Skeletal muscle satellite cell (primary cell): Measurements from ENCODE around the gene CES5A. TPM values are rescaled to one million over a fixed set of nuclear protein-coding genes. Genes with fewer than 3 reads are reported as not detected.
"Not testable (repeated sequence)": the region's sequence is repeated elsewhere in the genome, so short reads cannot be mapped to it uniquely, and the experiment has no call there.

Experiments used
- H3K27me3 ChIP-seq: 2 replicates; pipeline ENCODE4 v1.7.0; 2013; ENCODE audit warnings: low read length; ENCODE audit not compliant: control insufficient read depth, insufficient read depth
- H3K36me3 ChIP-seq: 2 replicates; pipeline ENCODE4 v1.7.0; 2013; ENCODE audit warnings: mild to moderate bottlenecking, control low read depth, low read length; ENCODE audit not compliant: insufficient read depth
- H3K4me1 ChIP-seq: 2 replicates; pipeline ENCODE4 v1.7.0; 2013; ENCODE audit warnings: low read length; ENCODE audit not compliant: control insufficient read depth, insufficient read depth
- H3K4me2 ChIP-seq: 2 replicates; pipeline ENCODE4 v1.7.0; 2013; ENCODE audit warnings: mild to moderate bottlenecking, low read length
- H3K4me3 ChIP-seq: 2 replicates; pipeline ENCODE4 v1.7.0; 2013; ENCODE audit warnings: low read length
- H3K9ac ChIP-seq: 2 replicates; pipeline ENCODE4 v1.7.0; 2013; ENCODE audit warnings: mild to moderate bottlenecking, low read depth, low read length, moderate library complexity
- H3K9me3 ChIP-seq: replicated peaks from 2 replicates; pipeline ENCODE4 v1.7.0; 2013; ENCODE audit warnings: mild to moderate bottlenecking, control low read depth, low read length
- total RNA-seq: library from RNA; depleted of rRNA; stranded (reverse); fragments of >200 nt; gene quantifications from 2 replicates; pipeline ENCODE4 v1.2.3, GENCODE V29; 2012; rRNA removed

Gene CES5A, protein sequence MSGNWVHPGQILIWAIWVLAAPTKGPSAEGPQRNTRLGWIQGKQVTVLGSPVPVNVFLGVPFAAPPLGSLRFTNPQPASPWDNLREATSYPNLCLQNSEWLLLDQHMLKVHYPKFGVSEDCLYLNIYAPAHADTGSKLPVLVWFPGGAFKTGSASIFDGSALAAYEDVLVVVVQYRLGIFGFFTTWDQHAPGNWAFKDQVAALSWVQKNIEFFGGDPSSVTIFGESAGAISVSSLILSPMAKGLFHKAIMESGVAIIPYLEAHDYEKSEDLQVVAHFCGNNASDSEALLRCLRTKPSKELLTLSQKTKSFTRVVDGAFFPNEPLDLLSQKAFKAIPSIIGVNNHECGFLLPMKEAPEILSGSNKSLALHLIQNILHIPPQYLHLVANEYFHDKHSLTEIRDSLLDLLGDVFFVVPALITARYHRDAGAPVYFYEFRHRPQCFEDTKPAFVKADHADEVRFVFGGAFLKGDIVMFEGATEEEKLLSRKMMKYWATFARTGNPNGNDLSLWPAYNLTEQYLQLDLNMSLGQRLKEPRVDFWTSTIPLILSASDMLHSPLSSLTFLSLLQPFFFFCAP
- not detected in 2 replicates for total RNA-seq

DNA sequence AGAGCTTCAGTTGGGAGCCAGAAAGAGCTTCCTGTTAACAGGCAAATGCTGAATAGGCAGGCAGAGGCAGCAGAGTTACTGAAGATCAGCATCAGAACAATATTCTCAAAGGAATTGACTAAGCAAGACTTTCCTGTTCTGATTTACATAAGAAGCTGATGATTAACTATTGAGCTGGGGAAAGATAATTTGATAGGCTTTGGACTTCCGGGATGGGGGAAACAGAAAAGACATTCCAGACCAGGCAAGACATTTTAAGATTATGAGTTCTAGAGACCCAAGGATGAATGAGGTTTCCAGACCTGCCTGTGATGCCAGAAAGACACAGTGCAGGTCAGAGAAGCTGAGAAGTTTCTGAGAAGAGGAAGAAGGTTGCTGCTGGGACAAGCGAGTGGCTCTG, at the start of gene CES5A:
Gene CES5A, minus strand, starts transcription at position 101 of the 400 bp plus-strand sequence. CDS start 152 bp downstream, outside the sequence.
- H3K9ac ChIP-seq = no peak within 1 kb of the TSS
- no peaks in the 10 kb centered on the region for H3K36me3 ChIP-seq
- no peak within 1 kb of the TSS for H3K4me3 ChIP-seq
- no peak within 1 kb of the TSS for H3K4me2 ChIP-seq
- H3K27me3 ChIP-seq = no peaks in the 10 kb centered on the region
- no peaks in the 10 kb centered on the region for H3K4me1 ChIP-seq
- no peaks in the 10 kb centered on the region for H3K9me3 ChIP-seq

DNA sequence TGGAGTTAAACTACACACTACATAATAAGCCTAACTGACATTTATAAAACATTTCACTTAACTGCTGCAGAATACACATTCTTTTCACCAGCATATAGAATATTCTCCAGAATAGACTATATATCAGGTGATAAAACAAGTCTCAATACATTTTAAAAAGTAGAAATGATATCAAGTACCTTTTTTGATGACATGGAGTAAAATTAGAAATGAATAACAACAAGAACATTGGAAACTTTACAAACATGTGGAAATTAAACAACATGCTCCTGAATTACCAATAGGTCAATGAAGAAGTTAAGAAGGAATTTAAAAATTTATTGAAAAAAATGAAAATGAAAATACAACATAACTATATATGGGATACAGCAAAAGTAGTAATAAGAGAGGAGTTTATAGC, 47.5 kb upstream of the CES5A start:
- no peaks in the 10 kb centered on the region for H3K36me3 ChIP-seq
- no peaks in the 10 kb centered on the region for H3K4me1 ChIP-seq
- no peak overlapping the region for H3K4me3 ChIP-seq

DNA sequence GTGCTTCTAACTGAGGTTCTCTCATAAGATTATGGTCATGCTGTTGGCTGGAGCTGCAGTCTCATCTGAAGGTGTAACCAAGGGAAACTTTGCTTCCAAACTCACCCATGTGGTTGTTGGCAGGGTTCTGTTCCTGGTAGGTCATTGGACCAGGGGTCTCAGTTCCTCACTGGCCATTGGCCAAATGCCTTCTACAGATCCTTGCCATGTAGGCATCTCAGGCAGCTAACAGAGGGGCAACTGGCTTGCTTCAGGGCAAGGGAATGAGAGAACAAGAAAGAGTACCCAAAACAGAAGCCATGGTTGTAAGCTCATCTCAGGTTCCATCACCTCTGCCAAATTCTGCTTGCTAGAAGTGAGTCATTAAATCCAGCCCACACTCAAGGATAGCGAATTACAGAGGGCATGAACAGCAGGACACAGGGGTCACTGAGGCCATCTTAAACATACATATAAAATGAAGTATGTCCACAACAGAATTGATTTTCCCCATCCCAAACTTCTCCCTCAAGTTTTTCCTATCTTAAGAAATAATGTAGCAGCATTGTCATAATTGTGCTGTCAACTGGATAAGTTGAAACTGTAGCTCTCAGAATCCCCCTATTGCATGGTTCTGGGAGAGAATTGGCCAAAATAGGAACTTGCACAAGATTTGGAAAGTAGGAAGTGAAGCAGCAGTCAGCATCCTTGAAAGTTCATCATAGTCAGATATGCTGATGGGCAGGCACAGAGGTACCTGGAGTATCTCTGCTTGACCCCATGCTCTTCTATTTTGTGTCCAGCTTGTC, 42.4 kb upstream of the CES5A start:
- Histone ChIP-seq H3K9me3 (no peaks in the 10 kb centered on the region), H3K4me3 (no peak overlapping the region), H3K4me1 (no peaks in the 10 kb centered on the region), H3K36me3 (no peaks in the 10 kb centered on the region), H3K9ac (no peak overlapping the region), H3K4me2 (no peak overlapping the region), H3K27me3 (no peaks in the 10 kb centered on the region)

More for the DNA sequence above, 47.5 kb upstream of the CES5A start:
- Histone ChIP-seq H3K4me2 (no peak overlapping the region), H3K9ac (no peak overlapping the region), H3K9me3 (no peaks in the 10 kb centered on the region), H3K27me3 (no peaks in the 10 kb centered on the region)

DNA sequence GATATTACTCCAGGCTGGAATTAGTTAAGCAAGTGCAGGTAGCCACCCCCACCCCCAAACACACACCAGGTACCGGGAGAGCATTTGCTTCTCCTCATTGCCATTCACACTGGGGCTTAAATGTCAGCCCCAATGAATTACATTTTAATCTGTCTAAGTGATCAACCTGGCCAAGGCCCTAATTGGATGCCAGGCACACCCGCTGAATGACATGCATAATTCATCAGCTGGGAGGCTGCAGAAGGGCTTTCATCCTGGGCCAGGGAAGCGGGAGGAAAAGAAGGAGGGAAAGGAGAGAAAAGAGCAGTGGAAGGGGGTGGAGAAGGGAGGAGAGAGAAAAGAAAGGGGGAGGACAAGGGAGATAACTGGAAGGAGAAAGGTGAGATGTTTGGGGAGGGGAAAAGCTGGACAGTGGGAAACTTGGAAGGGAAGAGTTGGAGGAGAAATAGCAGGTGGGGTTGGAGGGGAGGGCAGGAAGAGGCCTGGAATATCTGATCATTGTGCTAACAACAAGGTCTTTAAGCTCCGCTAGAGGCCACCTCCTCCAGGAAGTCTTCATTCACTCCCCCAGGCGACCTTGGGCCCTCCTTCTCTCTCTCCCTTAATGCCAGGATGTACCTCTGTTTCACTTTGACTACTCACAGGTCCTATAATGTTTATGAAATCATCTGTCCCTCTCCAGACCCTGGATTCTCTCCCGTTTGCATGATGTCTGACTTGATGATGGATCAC, 40.1 kb upstream of the CES5A start:
- Histone ChIP-seq H3K9me3 (no peaks in the 10 kb centered on the region), H3K36me3 (no peaks in the 10 kb centered on the region), H3K4me1 (no peaks in the 10 kb centered on the region), H3K27me3 (no peaks in the 10 kb centered on the region), H3K4me3 (no peak overlapping the region), H3K4me2 (no peak overlapping the region), H3K9ac (no peak overlapping the region)

DNA sequence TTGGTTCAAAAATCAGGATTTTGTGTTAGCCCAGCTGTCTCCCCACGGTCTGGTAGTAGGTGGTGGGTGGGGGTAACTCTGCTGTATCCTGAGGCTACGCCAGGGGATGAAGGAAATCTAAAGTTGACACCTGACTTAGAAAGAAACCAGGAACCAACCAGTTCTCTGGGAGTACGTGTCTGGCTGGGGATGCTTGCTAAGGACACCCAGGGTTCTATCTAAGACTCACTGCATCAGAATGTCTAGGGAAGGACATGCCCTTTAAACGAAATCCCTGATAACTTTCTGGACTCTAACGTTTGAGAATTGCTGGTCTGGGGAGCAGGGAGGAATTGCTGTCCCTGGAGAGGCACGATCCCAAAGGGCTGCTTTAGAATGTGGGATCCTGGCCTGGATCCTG, 39.2 kb upstream of the CES5A start:
- Histone ChIP-seq H3K36me3 (no peaks in the 10 kb centered on the region), H3K9ac (no peak overlapping the region), H3K4me3 (no peak overlapping the region)

DNA sequence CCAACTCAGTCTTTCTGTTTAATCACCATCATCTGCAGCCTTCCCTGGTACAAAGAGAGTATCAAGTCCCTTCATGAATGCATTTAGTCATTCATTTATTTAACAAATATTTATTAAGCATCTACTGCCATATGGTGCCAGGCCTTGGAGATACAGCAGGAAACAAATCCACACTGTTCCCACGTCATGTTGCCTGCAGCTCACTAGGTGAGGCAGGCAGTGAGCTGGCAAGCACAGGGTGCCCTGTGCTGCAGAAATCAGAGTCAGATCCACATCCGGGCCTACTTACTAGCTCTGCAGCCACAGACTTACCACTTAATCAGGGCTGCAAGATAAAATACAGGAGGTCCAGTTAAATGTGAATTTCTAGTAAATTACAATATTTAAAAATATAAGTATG, 38.5 kb upstream of the CES5A start:
- Histone ChIP-seq H3K4me3 (no peak overlapping the region), H3K4me1 (no peaks in the 10 kb centered on the region), H3K9me3 (no peaks in the 10 kb centered on the region), H3K27me3 (no peaks in the 10 kb centered on the region), H3K4me2 (no peak overlapping the region), H3K36me3 (no peaks in the 10 kb centered on the region), H3K9ac (no peak overlapping the region)

More for the DNA sequence above, 39.2 kb upstream of the CES5A start:
- no peak overlapping the region for H3K4me2 ChIP-seq
- H3K27me3 ChIP-seq = no peaks in the 10 kb centered on the region
- H3K4me1 ChIP-seq = no peaks in the 10 kb centered on the region
- H3K9me3 ChIP-seq = no peaks in the 10 kb centered on the region

DNA sequence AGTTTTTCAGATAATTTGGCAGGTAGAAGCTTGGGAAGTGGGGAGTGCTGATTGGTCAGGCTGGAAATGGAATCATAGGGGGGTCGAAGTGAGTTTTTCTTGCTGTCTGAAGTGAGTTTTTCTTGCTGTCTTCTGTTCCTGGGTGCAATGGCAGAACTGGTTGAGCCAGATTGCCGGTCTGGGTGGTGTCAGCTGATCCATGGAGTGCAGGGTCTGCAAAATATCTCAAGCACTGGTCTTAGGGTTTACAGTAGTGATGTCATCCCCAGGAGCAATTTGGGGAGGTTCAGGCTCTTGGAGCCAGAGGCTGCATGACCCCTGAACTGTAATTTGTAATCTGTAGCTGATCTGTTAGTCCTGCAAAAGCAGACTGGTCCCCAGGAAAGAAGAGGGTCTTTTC, 37.9 kb upstream of the CES5A start:
- not testable (repeated sequence) for H3K4me2 ChIP-seq, H3K4me1 ChIP-seq, H3K9ac ChIP-seq, H3K9me3 ChIP-seq, H3K36me3 ChIP-seq, H3K27me3 ChIP-seq, H3K4me3 ChIP-seq

DNA sequence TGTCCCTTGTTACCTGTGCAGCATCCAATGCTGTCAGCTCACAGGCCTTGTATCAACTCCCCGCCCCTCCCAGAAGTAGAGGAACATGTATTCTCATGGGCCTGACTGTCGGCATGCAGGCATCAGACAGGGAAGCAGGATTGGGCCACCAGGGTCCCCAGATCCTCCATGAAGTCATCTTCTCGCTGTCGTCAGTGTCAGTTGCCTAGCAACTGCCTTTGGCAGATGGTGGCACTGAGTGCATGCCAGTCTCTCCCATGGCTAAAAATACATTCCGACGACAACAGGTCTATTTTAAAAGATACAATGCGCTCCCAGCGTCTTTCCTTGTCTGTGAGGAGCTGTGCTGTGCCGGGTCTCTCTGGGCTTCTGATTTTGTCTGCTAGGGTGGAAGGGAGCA, 36.8 kb upstream of the CES5A start:
- H3K9me3 ChIP-seq = no peaks in the 10 kb centered on the region
- H3K9ac ChIP-seq = no peak overlapping the region
- no peak overlapping the region for H3K4me3 ChIP-seq
- no peaks in the 10 kb centered on the region for H3K36me3 ChIP-seq
- H3K4me2 ChIP-seq = no peak overlapping the region
- no peaks in the 10 kb centered on the region for H3K27me3 ChIP-seq
- no peaks in the 10 kb centered on the region for H3K4me1 ChIP-seq

DNA sequence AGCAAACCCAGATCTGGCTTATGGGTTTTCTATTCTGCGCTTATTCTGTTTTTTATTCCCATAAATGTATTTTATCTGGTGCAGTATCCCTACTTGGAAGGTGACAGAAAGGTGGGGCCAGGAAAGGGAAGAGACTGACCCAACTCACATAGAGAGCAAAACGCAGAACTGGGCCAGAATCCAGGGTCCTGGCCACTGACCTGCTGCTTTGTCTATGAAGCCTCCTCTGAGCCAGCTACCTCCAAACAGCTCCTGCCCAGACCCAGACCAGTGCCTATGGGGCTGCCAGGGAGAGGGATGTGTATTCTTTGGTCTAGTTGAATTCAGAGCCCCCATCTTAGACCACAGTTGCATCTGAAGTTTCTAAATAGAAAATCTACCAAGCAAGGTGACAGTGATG, 36.4 kb upstream of the CES5A start:
- H3K4me1 ChIP-seq = no peaks in the 10 kb centered on the region
- no peaks in the 10 kb centered on the region for H3K9me3 ChIP-seq
- no peaks in the 10 kb centered on the region for H3K27me3 ChIP-seq
- no peak overlapping the region for H3K4me3 ChIP-seq
- H3K9ac ChIP-seq = no peak overlapping the region
- H3K36me3 ChIP-seq = no peaks in the 10 kb centered on the region
- H3K4me2 ChIP-seq = no peak overlapping the region

DNA sequence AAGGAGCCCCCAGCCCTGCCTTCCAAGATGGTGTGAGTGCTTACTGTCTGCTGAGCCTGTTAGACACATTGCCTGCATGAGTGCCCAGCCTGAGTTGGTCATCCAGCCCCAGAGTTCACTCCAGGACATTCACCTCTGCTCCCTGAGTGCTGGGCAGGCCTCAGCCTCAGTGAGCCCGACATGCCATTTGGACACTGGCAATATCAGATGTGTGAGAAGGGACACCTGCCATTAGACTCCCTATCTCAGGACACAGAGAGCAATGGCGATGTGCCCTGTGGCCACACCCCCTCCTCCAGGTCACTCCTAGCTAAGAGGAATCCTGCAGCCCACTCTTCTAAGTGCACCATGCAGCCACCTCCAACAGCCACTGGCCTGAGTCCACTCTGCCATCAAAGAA, 34.7 kb upstream of the CES5A start:
- no peaks in the 10 kb centered on the region for H3K27me3 ChIP-seq
- H3K4me1 ChIP-seq = no peaks in the 10 kb centered on the region
- no peaks in the 10 kb centered on the region for H3K36me3 ChIP-seq
- H3K9ac ChIP-seq = no peak overlapping the region
- H3K4me2 ChIP-seq = no peak overlapping the region
- no peaks in the 10 kb centered on the region for H3K9me3 ChIP-seq
- no peak overlapping the region for H3K4me3 ChIP-seq

DNA sequence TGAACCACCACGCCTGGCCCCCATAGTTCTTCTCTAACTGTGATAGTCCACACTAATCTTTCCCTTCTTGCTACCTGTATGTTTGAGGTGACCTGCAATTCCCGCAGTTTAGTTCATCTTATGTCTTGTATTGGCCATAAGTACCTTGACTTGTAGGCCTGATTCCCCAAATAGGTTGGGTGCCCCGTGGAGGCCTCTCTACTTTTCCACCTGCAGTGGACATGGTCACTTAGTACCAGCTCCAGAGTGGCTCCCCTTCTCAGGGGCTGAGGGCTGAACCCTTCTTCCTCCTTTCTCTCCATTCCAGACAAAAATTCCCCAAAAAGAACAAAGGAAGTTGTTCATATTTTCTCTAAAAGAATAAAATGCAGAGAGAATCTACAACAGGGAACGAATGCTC, 33.5 kb upstream of the CES5A start:
- no peak overlapping the region for H3K4me2 ChIP-seq
- H3K4me1 ChIP-seq = no peaks in the 10 kb centered on the region
- no peak overlapping the region for H3K9ac ChIP-seq
- H3K36me3 ChIP-seq = no peaks in the 10 kb centered on the region
- no peak overlapping the region for H3K4me3 ChIP-seq
- H3K9me3 ChIP-seq = no peaks in the 10 kb centered on the region
- H3K27me3 ChIP-seq = no peaks in the 10 kb centered on the region
